Stomach (tissue), 4 donors: ENCODE measurements around the gene CAPN14.

ENCODE experiments used
- CTCF ChIP-seq, 7 experiments: fragments of 450-650 bp in 4 of 7; fragments of 200-600 bp in 3 of 7; sonication (generic) in 3 of 7; IDR thresholded peaks; one replicate each; pipeline ENCODE4 v1.5.1; 2016 to 2019; ENCODE audit warnings: antibody characterized with exemption in 7 of 7, control low read depth in 2 of 7, mild to moderate bottlenecking in 1 of 7
- EP300 ChIP-seq: sonication (generic); formaldehyde crosslinking; IDR thresholded peaks from one replicate; pipeline ENCODE4 v1.6.1; 2017; ENCODE audit warnings: antibody characterized with exemption
- POLR2AphosphoS5 ChIP-seq, 3 donors: sonication (generic); formaldehyde crosslinking; IDR thresholded peaks; one replicate each; pipeline ENCODE4 v1.6.1; 2016; ENCODE audit warnings: antibody characterized with exemption in 3 of 3

GRCh38 chr2:31139671-31140070 lies 77.6 kb downstream of the CAPN14 start:
- TF ChIP-seq CTCF (IDR thresholded peaks at IDR 0.05) (no peak), EP300 (no peak), POLR2AphosphoS5 (IDR thresholded peaks at IDR 0.05) (no peak)
